Upper lobe of left lung (tissue), 6 donors: ENCODE results near the gene ARHGAP24. TPM values are rescaled to one million over a fixed set of nuclear protein-coding genes. Genes with fewer than 3 reads are reported as not detected.
"Not testable (repeated sequence)": the region's sequence is repeated elsewhere in the genome, so short reads cannot be mapped to it uniquely, and the experiment has no call there.

ENCODE experiments used
- ATAC-seq, 2 donors: fragments of 200-7000 bp; cut with Tn5 transposase; one replicate each; pipeline ENCODE4 v1.9.1; 2022; ENCODE audit warnings: mild to moderate bottlenecking in 2 of 2, moderate library complexity in 2 of 2; ENCODE audit not compliant: low FRiP score in 2 of 2
- DNase-seq, 2 donors: peaks; one replicate each; pipeline ENCODE4 v3.0.0-alpha.2; 2019 to 2020
- H3K27ac ChIP-seq, 4 donors: fragments of 200-600 bp; sonication (generic); one replicate each; pipeline ENCODE4 v1.5.1; 2016 to 2019
- H3K27me3 ChIP-seq, 4 donors: fragments of 200-600 bp; sonication (generic); one replicate each; pipeline ENCODE4 v1.5.1; 2017 to 2019
- H3K36me3 ChIP-seq, 4 donors: fragments of 200-600 bp; sonication (generic); one replicate each; pipeline ENCODE4 v1.5.1; 2016 to 2019
- H3K4me1 ChIP-seq, 4 donors: fragments of 200-600 bp; sonication (generic); one replicate each; pipeline ENCODE4 v1.5.1; 2018 to 2019
- H3K4me3 ChIP-seq, 4 donors: fragments of 200-600 bp; sonication (generic); one replicate each; pipeline ENCODE4 v1.5.1; 2017 to 2019; ENCODE audit warnings: mild to moderate bottlenecking in 2 of 4, moderate library complexity in 1 of 4
- H3K9me3 ChIP-seq, 4 donors: fragments of 200-600 bp; sonication (generic); one replicate each; pipeline ENCODE4 v1.5.1; 2018 to 2019
- CTCF ChIP-seq, 6 experiments: fragments of 450-650 bp in 4 of 6; fragments of 200-600 bp in 2 of 6; sonication (generic) in 2 of 6; IDR thresholded peaks; one replicate each; pipeline ENCODE4 v1.5.1; 2016 to 2019; ENCODE audit warnings: antibody characterized with exemption in 6 of 6
- EP300 ChIP-seq, 4 donors: sonication (generic); formaldehyde crosslinking; IDR thresholded peaks; one replicate each; pipeline ENCODE4 v1.5.1; 2017; ENCODE audit warnings: antibody characterized with exemption in 4 of 4, control low read depth in 2 of 4
- POLR2A ChIP-seq, 4 donors: fragments of 450-650 bp; IDR thresholded peaks; one replicate each; pipeline ENCODE4 v1.5.1; 2016 to 2017; ENCODE audit warnings: antibody characterized with exemption in 4 of 4, mild to moderate bottlenecking in 2 of 4
- POLR2AphosphoS5 ChIP-seq, 2 donors: sonication (generic); formaldehyde crosslinking; IDR thresholded peaks; one replicate each; pipeline ENCODE4 v1.5.1; 2017; ENCODE audit warnings: antibody characterized with exemption in 2 of 2
- WGBS, 2 donors: methylation state at CpG; one replicate each; pipeline ENCODE4 v1.1.5; 2017 to 2018; 5-methylcytosine and 5-hydroxymethylcytosine counted together
- total RNA-seq, 6 donors: library from RNA; depleted of rRNA in 4 of 6; stranded (reverse); fragments of >200 nt in 4 of 6; gene quantifications; one replicate each; pipeline versions ENCODE4 v1.1.0 to v1.2.1, GENCODE V29; 2016 to 2021
- donor health status: DM: no; HTN: no; CAD: no; lungs with moderate emphysema.
- donor health status: DM: no; HTN: yes; CAD: no; lungs with severe emphysema.

ARHGAP24 gene
- total RNA-seq, 6 donors from 2014 or later: 26.4 to 92.2 (median 52.4) TPM

- no peaks in the 10 kb centered on the region for H3K36me3 ChIP-seq
- no peaks in the 10 kb centered on the region for H3K4me1 ChIP-seq
- 65 to 73% methylated on average over 3 of the region's 3 CpGs for WGBS, 2 donors
- H3K27me3 ChIP-seq: no peaks in the 10 kb centered on the region
- no peak for ATAC-seq
- H3K27ac ChIP-seq: no peak overlapping the region
- no peak for DNase-seq
- H3K9me3 ChIP-seq: no peaks in the 10 kb centered on the region
- H3K4me3 ChIP-seq: no peak overlapping the region
- TF ChIP-seq CTCF (IDR thresholded peaks at IDR 0.05): no peak
- TF ChIP-seq POLR2A (IDR thresholded peaks at IDR 0.05): no peak
- TF ChIP-seq POLR2AphosphoS5 (IDR thresholded peaks at IDR 0.05): no peak
Measured at GRCh38 chr4:85889314-85889713, 414.4 kb downstream of the ARHGAP24 start.

GRCh38 chr4:85895755-85896154 lies 420.8 kb downstream of the ARHGAP24 start:
- 86 to 89% methylated on average over 3 of the region's 3 CpGs for WGBS, 2 donors
- Histone ChIP-seq H3K27ac (no peak overlapping the region), H3K4me3 (no peak overlapping the region), H3K27me3 (no peaks in the 10 kb centered on the region), H3K4me1 (no peaks in the 10 kb centered on the region), H3K36me3 (no peaks in the 10 kb centered on the region), H3K9me3 (no peaks in the 10 kb centered on the region)
- ATAC-seq: no peak
- TF ChIP-seq POLR2AphosphoS5 (IDR thresholded peaks at IDR 0.05): no peak
- no peak for DNase-seq

GRCh38 chr4:85898231-85898630 lies 423.3 kb downstream of the ARHGAP24 start:
- H3K36me3 ChIP-seq: no peaks in the 10 kb centered on the region
- DNase-seq (no peak), ATAC-seq (no peak)
- no peaks in the 10 kb centered on the region for H3K9me3 ChIP-seq
- H3K4me1 ChIP-seq: no peaks in the 10 kb centered on the region
- WGBS, 2 donors: 80 to 86% methylated on average over 4 of the region's 4 CpGs
- no peaks in the 10 kb centered on the region for H3K27me3 ChIP-seq
- no peak overlapping the region for H3K4me3 ChIP-seq
- TF ChIP-seq POLR2AphosphoS5 (IDR thresholded peaks at IDR 0.05) (no peak), EP300 (IDR thresholded peaks at IDR 0.05) (no peak), POLR2A (IDR thresholded peaks at IDR 0.05) (no peak), CTCF (IDR thresholded peaks at IDR 0.05) (no peak)
- no peak overlapping the region for H3K27ac ChIP-seq

GRCh38 chr4:85901500-85901899 lies 426.6 kb downstream of the ARHGAP24 start:
- DNase-seq: no peak
- ATAC-seq: no peak
- Histone ChIP-seq H3K4me3 (no peak overlapping the region), H3K4me1 (no peaks in the 10 kb centered on the region), H3K27ac (no peak overlapping the region), H3K27me3 (no peaks in the 10 kb centered on the region), H3K9me3 (no peaks in the 10 kb centered on the region), H3K36me3 (no peaks in the 10 kb centered on the region)
- TF ChIP-seq EP300 (IDR thresholded peaks at IDR 0.05) (no peak), POLR2AphosphoS5 (IDR thresholded peaks at IDR 0.05) (no peak), POLR2A (IDR thresholded peaks at IDR 0.05) (no peak), CTCF (IDR thresholded peaks at IDR 0.05) (no peak)

- DNase-seq: peak in 1 of 2 donors; percentile 6
Measured at GRCh38 chr4:85902647-85903046, 427.7 kb downstream of the ARHGAP24 start.

GRCh38 chr4:85905761-85906160 lies 430.8 kb downstream of the ARHGAP24 start:
- ATAC-seq (no peak), DNase-seq (no peak)
- WGBS, 2 donors: 74 to 75% methylated on average over 2 of the region's 2 CpGs
- Histone ChIP-seq H3K27me3 (no peaks in the 10 kb centered on the region), H3K27ac (no peak overlapping the region), H3K36me3 (no peaks in the 10 kb centered on the region), H3K4me1 (no peaks in the 10 kb centered on the region), H3K9me3 (no peaks in the 10 kb centered on the region), H3K4me3 (no peak overlapping the region)
- no peak for TF ChIP-seq EP300 (IDR thresholded peaks at IDR 0.05)
- TF ChIP-seq POLR2AphosphoS5 (IDR thresholded peaks at IDR 0.05): no peak
- no peak for TF ChIP-seq POLR2A (IDR thresholded peaks at IDR 0.05)
- TF ChIP-seq CTCF (IDR thresholded peaks at IDR 0.05): no peak

More at GRCh38 chr4:85902647-85903046, 427.7 kb downstream of the ARHGAP24 start:
- not testable (repeated sequence) for H3K27ac ChIP-seq, H3K4me3 ChIP-seq, ATAC-seq, H3K4me1 ChIP-seq, H3K9me3 ChIP-seq, H3K36me3 ChIP-seq, H3K27me3 ChIP-seq
- WGBS, 2 donors: 95% methylated on average over 11 of the region's 11 CpGs
